ENCODE measurements around the gene RIOK1.

Gene RIOK1

DNA sequence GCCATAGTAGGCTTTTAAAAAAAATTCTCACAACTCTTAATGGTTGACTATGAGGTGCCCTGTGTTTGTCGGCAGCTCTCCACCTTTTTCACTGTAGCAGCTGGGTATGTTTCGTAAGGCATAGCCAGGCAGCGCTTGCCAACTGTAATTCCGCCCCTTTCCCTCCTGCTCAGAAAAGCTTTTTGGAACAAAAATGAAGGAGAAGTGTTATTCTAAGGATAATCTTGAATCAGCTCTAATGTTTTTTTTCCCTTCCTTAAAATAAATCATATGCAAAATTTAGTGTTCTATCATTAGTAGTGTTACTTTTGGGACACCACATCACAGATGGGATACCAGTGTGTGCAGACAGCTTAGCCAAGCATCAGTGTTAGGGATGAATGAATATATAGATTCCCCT is 21.2 kb downstream of the RIOK1 start (continued):
- TF ChIP-seq, protein P1, sequence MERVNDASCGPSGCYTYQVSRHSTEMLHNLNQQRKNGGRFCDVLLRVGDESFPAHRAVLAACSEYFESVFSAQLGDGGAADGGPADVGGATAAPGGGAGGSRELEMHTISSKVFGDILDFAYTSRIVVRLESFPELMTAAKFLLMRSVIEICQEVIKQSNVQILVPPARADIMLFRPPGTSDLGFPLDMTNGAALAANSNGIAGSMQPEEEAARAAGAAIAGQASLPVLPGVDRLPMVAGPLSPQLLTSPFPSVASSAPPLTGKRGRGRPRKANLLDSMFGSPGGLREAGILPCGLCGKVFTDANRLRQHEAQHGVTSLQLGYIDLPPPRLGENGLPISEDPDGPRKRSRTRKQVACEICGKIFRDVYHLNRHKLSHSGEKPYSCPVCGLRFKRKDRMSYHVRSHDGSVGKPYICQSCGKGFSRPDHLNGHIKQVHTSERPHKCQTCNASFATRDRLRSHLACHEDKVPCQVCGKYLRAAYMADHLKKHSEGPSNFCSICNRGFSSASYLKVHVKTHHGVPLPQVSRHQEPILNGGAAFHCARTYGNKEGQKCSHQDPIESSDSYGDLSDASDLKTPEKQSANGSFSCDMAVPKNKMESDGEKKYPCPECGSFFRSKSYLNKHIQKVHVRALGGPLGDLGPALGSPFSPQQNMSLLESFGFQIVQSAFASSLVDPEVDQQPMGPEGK (CRISPR knock-in tag; IDR thresholded peaks at IDR 0.05; ENCODE audit: borderline replicate concordance): no peak
- no peak for TF ChIP-seq PPARA (CRISPR knock-in tag; IDR thresholded peaks at IDR 0.05; ENCODE audit: borderline replicate concordance)
- no peak for TF ChIP-seq ZNF8 (CRISPR knock-in tag; IDR thresholded peaks at IDR 0.05)
- TF ChIP-seq ZFP3 (CRISPR knock-in tag; IDR thresholded peaks at IDR 0.05): no peak
- no peak for TF ChIP-seq ZNF565 (CRISPR knock-in tag; conservative IDR thresholded peaks at IDR 0.05; ENCODE audit: low read depth)
- no peak for TF ChIP-seq RARB (CRISPR knock-in tag; IDR thresholded peaks at IDR 0.05)

DNA sequence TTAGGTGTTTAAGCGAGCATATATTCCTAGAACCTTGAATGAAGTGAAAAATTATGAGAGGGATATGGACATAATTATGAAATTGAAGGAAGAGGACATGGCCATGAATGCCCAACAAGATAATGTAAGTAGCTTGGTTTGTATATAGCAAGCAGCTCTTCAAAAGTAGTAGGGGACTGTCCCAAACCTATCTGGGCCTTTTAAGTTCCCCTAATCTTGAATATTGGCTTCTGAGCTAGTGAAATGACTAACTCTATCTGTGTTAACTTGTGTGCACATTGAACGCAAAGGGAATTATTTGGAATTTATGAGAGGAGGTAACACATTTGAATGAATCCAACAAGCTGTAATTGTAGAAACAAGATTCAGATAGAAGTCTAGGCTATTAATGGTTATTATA is 21.7 kb downstream of the RIOK1 start:
- TF ChIP-seq CSRNP3 (CRISPR knock-in tag; IDR thresholded peaks at IDR 0.05): no peak
- TF ChIP-seq, protein P1 (CRISPR knock-in tag; IDR thresholded peaks at IDR 0.05; ENCODE audit: borderline replicate concordance): no peak
- TF ChIP-seq TSHZ2 (CRISPR knock-in tag; IDR thresholded peaks at IDR 0.05): no peak
- no peak for TF ChIP-seq TCF4 (CRISPR knock-in tag; IDR thresholded peaks at IDR 0.05; ENCODE audit: borderline replicate concordance)
- TF ChIP-seq ZNF565 (CRISPR knock-in tag; conservative IDR thresholded peaks at IDR 0.05; ENCODE audit: low read depth): no peak
- no peak for TF ChIP-seq SNAI2 (CRISPR knock-in tag; IDR thresholded peaks at IDR 0.05)
- no peak for TF ChIP-seq GLIS3 (CRISPR knock-in tag; IDR thresholded peaks at IDR 0.05)
- no peak for TF ChIP-seq RARB (CRISPR knock-in tag; IDR thresholded peaks at IDR 0.05)
- TF ChIP-seq TOX (CRISPR knock-in tag; IDR thresholded peaks at IDR 0.05; ENCODE audit: borderline replicate concordance): no peak
- no peak for TF ChIP-seq ZNF70 (CRISPR knock-in tag; IDR thresholded peaks at IDR 0.05)
- TF ChIP-seq PPARA (CRISPR knock-in tag; IDR thresholded peaks at IDR 0.05; ENCODE audit: borderline replicate concordance): no peak
- TF ChIP-seq ZFP3 (CRISPR knock-in tag; IDR thresholded peaks at IDR 0.05): no peak
- ATAC-seq: no peak

DNA sequence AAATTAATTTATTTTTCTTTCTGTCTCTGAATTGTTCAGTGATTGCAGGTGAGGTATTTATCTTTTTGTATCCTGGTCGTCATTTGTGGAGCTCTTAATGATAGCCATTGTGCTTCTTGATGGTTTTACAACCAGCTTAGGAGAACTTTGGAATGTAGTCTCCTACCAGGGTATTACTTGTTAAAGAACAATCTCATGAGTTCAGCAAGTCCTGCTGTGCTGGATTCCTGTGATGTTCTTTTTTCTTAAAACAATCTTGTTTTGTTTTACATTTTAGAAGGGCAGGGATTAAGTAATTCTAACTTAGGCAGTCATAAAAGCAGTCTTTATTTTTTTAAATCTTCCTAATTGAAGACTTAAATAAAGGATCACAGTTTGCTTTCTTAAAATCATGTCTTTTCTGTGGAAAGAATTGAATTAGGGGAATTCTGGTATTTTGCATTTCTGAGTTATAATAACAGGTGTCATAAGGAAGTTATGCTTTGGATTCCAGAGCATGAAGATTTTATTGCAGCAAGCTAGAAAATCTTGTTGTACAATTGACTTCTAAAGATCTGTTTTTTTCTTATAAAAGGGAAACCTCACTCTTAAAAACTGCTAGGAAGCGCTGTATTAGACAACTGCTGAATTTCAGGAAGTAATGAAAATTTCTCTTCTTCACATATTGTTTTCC is 23.7 kb downstream of the RIOK1 start:
- ATAC-seq: no peak
- TF ChIP-seq, protein P2, sequence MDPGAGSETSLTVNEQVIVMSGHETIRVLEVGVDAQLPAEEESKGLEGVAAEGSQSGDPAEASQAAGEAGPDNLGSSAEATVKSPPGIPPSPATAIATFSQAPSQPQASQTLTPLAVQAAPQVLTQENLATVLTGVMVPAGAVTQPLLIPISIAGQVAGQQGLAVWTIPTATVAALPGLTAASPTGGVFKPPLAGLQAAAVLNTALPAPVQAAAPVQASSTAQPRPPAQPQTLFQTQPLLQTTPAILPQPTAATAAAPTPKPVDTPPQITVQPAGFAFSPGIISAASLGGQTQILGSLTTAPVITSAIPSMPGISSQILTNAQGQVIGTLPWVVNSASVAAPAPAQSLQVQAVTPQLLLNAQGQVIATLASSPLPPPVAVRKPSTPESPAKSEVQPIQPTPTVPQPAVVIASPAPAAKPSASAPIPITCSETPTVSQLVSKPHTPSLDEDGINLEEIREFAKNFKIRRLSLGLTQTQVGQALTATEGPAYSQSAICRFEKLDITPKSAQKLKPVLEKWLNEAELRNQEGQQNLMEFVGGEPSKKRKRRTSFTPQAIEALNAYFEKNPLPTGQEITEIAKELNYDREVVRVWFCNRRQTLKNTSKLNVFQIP (CRISPR knock-in tag; IDR thresholded peaks at IDR 0.05; ENCODE audit: borderline replicate concordance, low read depth): no peak
- no peak for TF ChIP-seq TSHZ2 (CRISPR knock-in tag; IDR thresholded peaks at IDR 0.05)
- TF ChIP-seq ISL1 (CRISPR knock-in tag; IDR thresholded peaks at IDR 0.05): no peak
- TF ChIP-seq ZFP3 (CRISPR knock-in tag; IDR thresholded peaks at IDR 0.05): no peak
- no peak for TF ChIP-seq TCF4 (CRISPR knock-in tag; IDR thresholded peaks at IDR 0.05; ENCODE audit: borderline replicate concordance)
- TF ChIP-seq BACH2 (CRISPR knock-in tag; IDR thresholded peaks at IDR 0.05; ENCODE audit: borderline replicate concordance): no peak
- TF ChIP-seq OSR1 (CRISPR knock-in tag; IDR thresholded peaks at IDR 0.05): no peak
- TF ChIP-seq ZNF565 (CRISPR knock-in tag; conservative IDR thresholded peaks at IDR 0.05; ENCODE audit: low read depth): no peak
- no peak for TF ChIP-seq SNAI2 (CRISPR knock-in tag; IDR thresholded peaks at IDR 0.05)
- no peak for TF ChIP-seq ZNF8 (CRISPR knock-in tag; IDR thresholded peaks at IDR 0.05)
- TF ChIP-seq PPARA (CRISPR knock-in tag; IDR thresholded peaks at IDR 0.05; ENCODE audit: borderline replicate concordance): no peak
- no peak for TF ChIP-seq GLIS3 (CRISPR knock-in tag; IDR thresholded peaks at IDR 0.05)
- TF ChIP-seq ZNF70 (CRISPR knock-in tag; IDR thresholded peaks at IDR 0.05): no peak
- TF ChIP-seq TOX (CRISPR knock-in tag; IDR thresholded peaks at IDR 0.05; ENCODE audit: borderline replicate concordance): no peak
- TF ChIP-seq, protein P1 (CRISPR knock-in tag; IDR thresholded peaks at IDR 0.05; ENCODE audit: borderline replicate concordance): no peak
- TF ChIP-seq CSRNP3 (CRISPR knock-in tag; IDR thresholded peaks at IDR 0.05): no peak
